ENCODE measurements around the gene TNFRSF14. TPM values are rescaled to one million over a fixed set of nuclear protein-coding genes. Genes with fewer than 3 reads are reported as not detected.
"Not testable (repeated sequence)": the region's sequence is repeated elsewhere in the genome, so short reads cannot be mapped to it uniquely, and the experiment has no call there.

TNFRSF14 gene
- total RNA-seq, 1 experiment from 2014 or later, result 0.57 TPM

- Histone ChIP-seq H2BK20ac (ENCODE audit: low read depth, low read length, poor library complexity, severe bottlenecking) (no peak overlapping the region), H3K23me2 (ENCODE audit: insufficient read length, low read depth, low read length, poor library complexity, severe bottlenecking) (peaks cover 12% of the 10 kb centered on the region), H3K27ac (ENCODE audit: insufficient read length, low read depth, low read length) (no peak overlapping the region), H3K4me1 (ENCODE audit: insufficient read depth, low read length) (no peaks in the 10 kb centered on the region; the same call in 1 of the 2 replicates), H3K4me2 (ENCODE audit: insufficient read depth, insufficient read length, low read length) (peak overlapping the region; percentile 74), H3K27me3 (ENCODE audit: insufficient read depth, low read length) (no peaks in the 10 kb centered on the region), H4K8ac (replicated peaks; ENCODE audit: insufficient read length, low read depth, low read length) (no peak overlapping the region), H2BK15ac (ENCODE audit: low read depth, low read length) (no peak overlapping the region), H3K9me3 (ENCODE audit: control insufficient read depth, low read depth, low read length) (no peaks in the 10 kb centered on the region), H3K14ac (ENCODE audit: insufficient read depth, low read length) (no peak overlapping the region), H4K91ac (ENCODE audit: insufficient read length, low read depth, low read length) (no peak overlapping the region), H3T11ph (ENCODE audit: low read length) (no peak overlapping the region), H3K23ac (ENCODE audit: insufficient read length, low read depth, low read length) (no peak overlapping the region), H4K5ac (ENCODE audit: insufficient read length, low read depth, low read length) (no peak overlapping the region), H2BK5ac (ENCODE audit: insufficient read length, low read length) (no peak overlapping the region), H2BK120ac (ENCODE audit: low read depth, low read length, poor library complexity, severe bottlenecking) (no peak overlapping the region), H3K79me1 (ENCODE audit: insufficient read depth, low read depth, low read length, poor library complexity, severe bottlenecking) (no peaks in the 10 kb centered on the region), H2AFZ (ENCODE audit: low read length) (no peak overlapping the region), H2AK5ac (ENCODE audit: insufficient read length, low read length) (no peak overlapping the region), H3K9ac (ENCODE audit: extremely low read depth, insufficient read length, low read length) (no peak overlapping the region), H3K56ac (ENCODE audit: insufficient read length, low read depth, low read length) (no peak overlapping the region), H2BK12ac (ENCODE audit: insufficient read length, low read depth, low read length) (no peak overlapping the region), H3K79me2 (ENCODE audit: insufficient read depth, low read length) (no peaks in the 10 kb centered on the region), H4K20me1 (ENCODE audit: control insufficient read depth, insufficient read depth, insufficient read length) (no peaks in the 10 kb centered on the region), H3K4ac (ENCODE audit: low read depth, low read length) (no peak overlapping the region), H3K18ac (ENCODE audit: insufficient read length, low read depth, low read length) (no peak overlapping the region)
- peak; percentile 91 for DNase-seq
- no peaks in the 10 kb centered on the region for H3K27me3 Mint-ChIP-seq (ENCODE audit: low read depth)
- H3K4me3 Mint-ChIP-seq, result peak overlapping the region; percentile 61 to 84; a peak in 2 of 5 replicates
- no peaks in the 10 kb centered on the region for H3K36me3 Mint-ChIP-seq (ENCODE audit: insufficient read depth in 1 of 3, low read depth in 3 of 3)
- peak; percentile 95 for TF ChIP-seq CTCF (conservative IDR thresholded peaks at IDR 0.05)
- H3K9me3 Mint-ChIP-seq, result no peaks in the 10 kb centered on the region
- peak overlapping the region in 1 of 3 experiments; percentile 55; a peak in 1 of 7 replicates for H3K27ac Mint-ChIP-seq
- H3K4me1 Mint-ChIP-seq, result peaks cover 10 to 27% of the 10 kb centered on the region in 2 experiments
- no CpG with 5 or more reads among the region's 17 CpGs for WGBS (ENCODE audit: extremely low coverage, insufficient read length, low lambda C conversion rate)
These were observed 8.0 kb upstream of the TNFRSF14 start for GRCh38 chr1:2548068-2548589.

GRCh38 chr1:2549367-2550029 lies 6.7 kb upstream of the TNFRSF14 start:
- H3K4ac ChIP-seq (ENCODE audit: low read depth, low read length); H3K23ac ChIP-seq (ENCODE audit: insufficient read length, low read depth, low read length); DNase-seq; H2BK120ac ChIP-seq (ENCODE audit: low read depth, low read length, poor library complexity, severe bottlenecking); H3K18ac ChIP-seq (ENCODE audit: insufficient read length, low read depth, low read length); H2BK20ac ChIP-seq (ENCODE audit: low read depth, low read length, poor library complexity, severe bottlenecking); H3K56ac ChIP-seq (ENCODE audit: insufficient read length, low read depth, low read length); H4K5ac ChIP-seq (ENCODE audit: insufficient read length, low read depth, low read length); H4K91ac ChIP-seq (ENCODE audit: insufficient read length, low read depth, low read length); H2BK15ac ChIP-seq (ENCODE audit: low read depth, low read length); H2AFZ ChIP-seq (ENCODE audit: low read length); H3K36me3 Mint-ChIP-seq (ENCODE audit: insufficient read depth in 1 of 3, low read depth in 3 of 3); H3K9me3 ChIP-seq (ENCODE audit: control insufficient read depth, low read depth, low read length); H3K27ac ChIP-seq (ENCODE audit: insufficient read length, low read depth, low read length); H3K27me3 ChIP-seq (ENCODE audit: insufficient read depth, low read length); H3K27ac Mint-ChIP-seq; H3K79me2 ChIP-seq (ENCODE audit: insufficient read depth, low read length); H3K4me1 ChIP-seq (ENCODE audit: insufficient read depth, low read length); H3K14ac ChIP-seq (ENCODE audit: insufficient read depth, low read length); H3K9ac ChIP-seq (ENCODE audit: extremely low read depth, insufficient read length, low read length); H2BK12ac ChIP-seq (ENCODE audit: insufficient read length, low read depth, low read length); H4K20me1 ChIP-seq (ENCODE audit: control insufficient read depth, insufficient read depth, insufficient read length); H3K27me3 Mint-ChIP-seq (ENCODE audit: low read depth); H3K79me1 ChIP-seq (ENCODE audit: insufficient read depth, low read depth, low read length, poor library complexity, severe bottlenecking); H2AK5ac ChIP-seq (ENCODE audit: insufficient read length, low read length); H4K8ac ChIP-seq (replicated peaks; ENCODE audit: insufficient read length, low read depth, low read length); H3T11ph ChIP-seq (ENCODE audit: low read length); H3K9me3 Mint-ChIP-seq; H2BK5ac ChIP-seq (ENCODE audit: insufficient read length, low read length); H3K4me2 ChIP-seq (ENCODE audit: insufficient read depth, insufficient read length, low read length): not testable (repeated sequence)
- no CpG with 5 or more reads among the region's 28 CpGs for WGBS (ENCODE audit: extremely low coverage, insufficient read length, low lambda C conversion rate)
- peaks cover 12% of the 10 kb centered on the region for H3K23me2 ChIP-seq (ENCODE audit: insufficient read length, low read depth, low read length, poor library complexity, severe bottlenecking)
- H3K4me1 Mint-ChIP-seq, result peaks cover 10 to 22% of the 10 kb centered on the region in 2 experiments
- peak overlapping the region in 1 of 2 experiments; percentile 35; a peak in 1 of 5 replicates for H3K4me3 Mint-ChIP-seq
